Neural cell (in vitro differentiated cells): ENCODE measurements around the gene ATOH8.

ENCODE experiments used
- CTCF ChIP-seq: fragments of 450-650 bp; IDR thresholded peaks from 2 replicates; pipeline ENCODE4 v1.5.1; 2014; ENCODE audit warnings: antibody characterized with exemption, mild to moderate bottlenecking, moderate library complexity; ENCODE audit not compliant: poor library complexity, severe bottlenecking
- EP300 ChIP-seq: fragments of 450-650 bp; conservative IDR thresholded peaks from 2 replicates; pipeline ENCODE4 v1.6.1; 2014; ENCODE audit warnings: antibody characterized with exemption, mild to moderate bottlenecking, moderate library complexity; ENCODE audit not compliant: poor library complexity, severe bottlenecking
- EZH2 ChIP-seq: fragments of 200-600, 300-800 bp; shearing (Covaris generic), sonication (generic); IDR thresholded peaks from 2 replicates; pipeline ENCODE4 v1.6.1; 2014; ENCODE audit warnings: antibody characterized with exemption, low read length, borderline replicate concordance, mild to moderate bottlenecking; ENCODE audit not compliant: insufficient read depth, poor library complexity, severe bottlenecking
- MXI1 ChIP-seq: fragments of 450-650 bp; conservative IDR thresholded peaks from 2 replicates; pipeline ENCODE4 v1.6.1; 2014; ENCODE audit warnings: antibody characterized with exemption, mild to moderate bottlenecking; ENCODE audit not compliant: poor library complexity, severe bottlenecking
- POLR2AphosphoS5 ChIP-seq: IDR thresholded peaks from 2 replicates; pipeline ENCODE4 v1.6.1; 2012
- RAD21 ChIP-seq: fragments of 450-650 bp; conservative IDR thresholded peaks from 2 replicates; pipeline ENCODE4 v1.6.1; 2014; ENCODE audit warnings: antibody characterized with exemption, mild to moderate bottlenecking, moderate library complexity
- TAF1 ChIP-seq: IDR thresholded peaks from 2 replicates; pipeline ENCODE4 v1.6.1; 2012; ENCODE audit warnings: low read depth
- TF ChIP-seq, protein P1 (sequence below): IDR thresholded peaks from 2 replicates; pipeline ENCODE4 v1.6.1; 2012; ENCODE audit warnings: borderline replicate concordance

GRCh38 chr2:85722519-85722918, 31.3 kb upstream of the ATOH8 start:
- no peak for TF ChIP-seq CTCF
- no peak for TF ChIP-seq EP300
- TF ChIP-seq TAF1: no peak
- no peak for TF ChIP-seq POLR2AphosphoS5
- no peak for TF ChIP-seq EZH2
- no peak for TF ChIP-seq MXI1
- no peak for TF ChIP-seq RAD21
- TF ChIP-seq, protein P1, sequence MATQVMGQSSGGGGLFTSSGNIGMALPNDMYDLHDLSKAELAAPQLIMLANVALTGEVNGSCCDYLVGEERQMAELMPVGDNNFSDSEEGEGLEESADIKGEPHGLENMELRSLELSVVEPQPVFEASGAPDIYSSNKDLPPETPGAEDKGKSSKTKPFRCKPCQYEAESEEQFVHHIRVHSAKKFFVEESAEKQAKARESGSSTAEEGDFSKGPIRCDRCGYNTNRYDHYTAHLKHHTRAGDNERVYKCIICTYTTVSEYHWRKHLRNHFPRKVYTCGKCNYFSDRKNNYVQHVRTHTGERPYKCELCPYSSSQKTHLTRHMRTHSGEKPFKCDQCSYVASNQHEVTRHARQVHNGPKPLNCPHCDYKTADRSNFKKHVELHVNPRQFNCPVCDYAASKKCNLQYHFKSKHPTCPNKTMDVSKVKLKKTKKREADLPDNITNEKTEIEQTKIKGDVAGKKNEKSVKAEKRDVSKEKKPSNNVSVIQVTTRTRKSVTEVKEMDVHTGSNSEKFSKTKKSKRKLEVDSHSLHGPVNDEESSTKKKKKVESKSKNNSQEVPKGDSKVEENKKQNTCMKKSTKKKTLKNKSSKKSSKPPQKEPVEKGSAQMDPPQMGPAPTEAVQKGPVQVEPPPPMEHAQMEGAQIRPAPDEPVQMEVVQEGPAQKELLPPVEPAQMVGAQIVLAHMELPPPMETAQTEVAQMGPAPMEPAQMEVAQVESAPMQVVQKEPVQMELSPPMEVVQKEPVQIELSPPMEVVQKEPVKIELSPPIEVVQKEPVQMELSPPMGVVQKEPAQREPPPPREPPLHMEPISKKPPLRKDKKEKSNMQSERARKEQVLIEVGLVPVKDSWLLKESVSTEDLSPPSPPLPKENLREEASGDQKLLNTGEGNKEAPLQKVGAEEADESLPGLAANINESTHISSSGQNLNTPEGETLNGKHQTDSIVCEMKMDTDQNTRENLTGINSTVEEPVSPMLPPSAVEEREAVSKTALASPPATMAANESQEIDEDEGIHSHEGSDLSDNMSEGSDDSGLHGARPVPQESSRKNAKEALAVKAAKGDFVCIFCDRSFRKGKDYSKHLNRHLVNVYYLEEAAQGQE: no peak
